Right lobe of liver (tissue), 6 donors: ENCODE measurements around the gene STK33. TPM values are rescaled to one million over a fixed set of nuclear protein-coding genes. Genes with fewer than 3 reads are reported as not detected.

Source experiments
- ATAC-seq, 4 donors: fragments of 200-7000 bp; cut with Tn5 transposase; one replicate each; pipeline ENCODE4 v1.9.1; 2020; ENCODE audit warnings: mild to moderate bottlenecking in 4 of 4, moderate library complexity in 4 of 4
- DNase-seq, 3 donors: peaks; one replicate each; pipeline ENCODE4 v3.0.0-alpha.2; 2020
- H3K27ac ChIP-seq, 3 donors: fragments of 200-600 bp; one replicate each; pipeline ENCODE4 v1.8.0; 2022
- H3K27me3 ChIP-seq, 2 donors: fragments of 200-600 bp; one replicate each; pipeline ENCODE4 v1.8.0; 2022
- H3K36me3 ChIP-seq, 4 donors: fragments of 200-600 bp; sonication (generic) in 1 of 4; one replicate each; pipeline versions ENCODE4 v1.5.1 to v1.8.0; 2017 to 2022; ENCODE audit warnings: control low read depth in 1 of 4
- H3K4me1 ChIP-seq, 4 donors: fragments of 200-600 bp; sonication (generic) in 1 of 4; one replicate each; pipeline versions ENCODE4 v1.5.1 to v1.8.0; 2017 to 2022; ENCODE audit warnings: control low read depth in 1 of 4
- H3K4me3 ChIP-seq, 3 donors: fragments of 200-600 bp; one replicate each; pipeline ENCODE4 v1.8.0; 2022
- H3K9me3 ChIP-seq, 4 donors: fragments of 200-600 bp; sonication (generic) in 1 of 4; one replicate each; pipeline versions ENCODE4 v1.5.1 to v1.8.0; 2017 to 2022; ENCODE audit warnings: control low read depth in 1 of 4
- CTCF ChIP-seq, 4 donors: fragments of 200-600 bp in 3 of 4; fragments of 450-650 bp in 1 of 4; IDR thresholded peaks; one replicate each; pipeline versions ENCODE4 v1.5.1 to v1.8.0; 2016 to 2022; ENCODE audit warnings: antibody characterized with exemption in 4 of 4, mild to moderate bottlenecking in 2 of 4
- POLR2A ChIP-seq: fragments of 450-650 bp; IDR thresholded peaks from one replicate; pipeline ENCODE4 v1.6.1; 2017; ENCODE audit warnings: antibody characterized with exemption, mild to moderate bottlenecking
- WGBS: methylation state at CpG from one replicate; pipeline ENCODE4 v1.1.6; 2018; ENCODE audit warnings: low coverage, low lambda C conversion rate; ENCODE audit not compliant: insufficient coverage; ENCODE audit errors: missing lambda C conversion rate; 5-methylcytosine and 5-hydroxymethylcytosine counted together
- intact Hi-C, 2 donors: fragments of 100-400 bp; cut with DNase I; formaldehyde crosslinking; loops; one replicate each; pipeline versions ENCODE4 v1.11.2 to v1.14.1; 2022
- total RNA-seq, 6 experiments: library from RNA; depleted of rRNA in 2 of 6; stranded (reverse); fragments of >200 nt in 2 of 6; fragmentation: NEBNext Ultra II Directional in 3 of 6; extraction: Animal tissue kit (Norgen Biotek cat#: 25700) in 3 of 6; gene quantifications; one replicate each; pipeline versions ENCODE4 v1.1.0 to v1.2.4, GENCODE V29; 2016 to 2023
- donor health status: DM: no; HTN: yes; CAD: no.
- donor health status: DM: no; HTN: no; CAD: no.
- donor health status: DM: no; HTN: no; CAD: no.
- donor health status: DM: no; HTN: yes; CAD: no.
- donor health status: DM: no; HTN: yes; CAD: no.

Gene STK33
- total RNA-seq, 6 experiments from 2014 or later = 0.12 to 1.1 (median 0.42) TPM; not detected in 2

GRCh38 chr11:8426076-8426475 lies 168.0 kb downstream of the STK33 start:
- Histone ChIP-seq H3K9me3 (no peaks in the 10 kb centered on the region), H3K36me3 (no peaks in the 10 kb centered on the region), H3K27ac (no peak overlapping the region), H3K4me1 (no peaks in the 10 kb centered on the region), H3K4me3 (no peak overlapping the region), H3K27me3 (no peaks in the 10 kb centered on the region)
- intact Hi-C loops = no loop called here
- TF ChIP-seq POLR2A (no peak), CTCF (IDR thresholded peaks at IDR 0.05) (no peak)
- ATAC-seq = no peak
- no peak for DNase-seq
- no CpG with 5 or more reads among the region's 8 CpGs for WGBS

GRCh38 chr11:8415195-8415594 lies 178.8 kb downstream of the STK33 start:
- no peaks in the 10 kb centered on the region for H3K36me3 ChIP-seq
- DNase-seq = no peak
- no peaks in the 10 kb centered on the region for H3K9me3 ChIP-seq
- H3K27ac ChIP-seq = no peak overlapping the region
- no peak overlapping the region for H3K4me3 ChIP-seq
- H3K27me3 ChIP-seq = no peaks in the 10 kb centered on the region
- H3K4me1 ChIP-seq = no peaks in the 10 kb centered on the region
- 11% methylated on average over 1 of the region's 1 CpG for WGBS
- ATAC-seq = no peak
- no peak for TF ChIP-seq CTCF (IDR thresholded peaks at IDR 0.05)
- no peak for TF ChIP-seq POLR2A
- intact Hi-C loops = no loop called here

GRCh38 chr11:8408151-8408941 lies 185.7 kb downstream of the STK33 start:
- Histone ChIP-seq H3K4me1 (no peaks in the 10 kb centered on the region), H3K27me3 (no peaks in the 10 kb centered on the region), H3K27ac (no peak overlapping the region), H3K4me3 (no peak overlapping the region), H3K36me3 (no peaks in the 10 kb centered on the region), H3K9me3 (no peaks in the 10 kb centered on the region)
- intact Hi-C loops = no loop called here
- DNase-seq (no peak), ATAC-seq (no peak)
- WGBS = 66% methylated on average over 3 of the region's 3 CpGs
- TF ChIP-seq POLR2A (no peak), CTCF (IDR thresholded peaks at IDR 0.05) (no peak)

GRCh38 chr11:8403310-8403709 lies 190.7 kb downstream of the STK33 start:
- Histone ChIP-seq H3K27ac (no peak overlapping the region), H3K9me3 (no peaks in the 10 kb centered on the region), H3K4me1 (no peaks in the 10 kb centered on the region), H3K36me3 (no peaks in the 10 kb centered on the region), H3K4me3 (no peak overlapping the region), H3K27me3 (no peaks in the 10 kb centered on the region)
- intact Hi-C loops = no loop called here
- no peak for TF ChIP-seq CTCF (IDR thresholded peaks at IDR 0.05)
- TF ChIP-seq POLR2A = no peak
- DNase-seq = no peak
- 40% methylated on average over 1 of the region's 1 CpG for WGBS
- ATAC-seq = no peak
